SK-N-MC (cell line): ENCODE measurements around the gene MC1R.
"Not testable (repeated sequence)": the region's sequence is repeated elsewhere in the genome, so short reads cannot be mapped to it uniquely, and the experiment has no call there.

Experiments
- DNase-seq: peaks from one replicate; pipeline ENCODE4 v3.0.0-alpha.2; 2011; ENCODE audit warnings: low read depth, low spot score
- H3K27ac ChIP-seq: fragments of 200-600 bp; sonication (generic); 2 replicates; pipeline ENCODE4 v1.5.1; 2016; ENCODE audit warnings: mixed run types
- H3K36me3 ChIP-seq: fragments of 200-600 bp; sonication (generic); 2 replicates; pipeline ENCODE4 v1.6.1; 2017; ENCODE audit warnings: antibody characterized with exemption, low read length, mixed read lengths; ENCODE audit not compliant: insufficient read depth
- H3K4me3 ChIP-seq: fragments of 200-600 bp; sonication (generic); 2 replicates; pipeline ENCODE4 v1.5.1; 2016
- H3K9ac ChIP-seq: fragments of 200-600 bp; sonication (generic); 2 replicates; pipeline ENCODE4 v1.8.0; 2017; ENCODE audit warnings: mixed run types, mixed read lengths; ENCODE audit not compliant: insufficient read length
- H3K9me3 ChIP-seq: fragments of 200-600 bp; sonication (generic); 2 replicates; pipeline ENCODE4 v1.6.1; 2017; ENCODE audit warnings: low read depth, mild to moderate bottlenecking, antibody characterized with exemption, low read length, moderate library complexity, mixed read lengths
- EZH2 ChIP-seq: fragments of 200-600 bp; sonication (generic); IDR thresholded peaks from one replicate; pipeline ENCODE4 v1.6.1; 2017; ENCODE audit warnings: antibody characterized with exemption
- FOXP2 ChIP-seq: optimal IDR thresholded peaks from 2 replicates; pipeline ENCODE3; 2011; ENCODE audit warnings: mild to moderate bottlenecking, moderate library complexity; ENCODE audit not compliant: insufficient read depth; ENCODE audit errors: extremely low read length, control extremely low read depth
- POLR2AphosphoS5 ChIP-seq: IDR thresholded peaks from 2 replicates; pipeline ENCODE4 v1.6.1; 2012; ENCODE audit warnings: mild to moderate bottlenecking, low read depth, low read length, borderline replicate concordance

Gene MC1R

DNA sequence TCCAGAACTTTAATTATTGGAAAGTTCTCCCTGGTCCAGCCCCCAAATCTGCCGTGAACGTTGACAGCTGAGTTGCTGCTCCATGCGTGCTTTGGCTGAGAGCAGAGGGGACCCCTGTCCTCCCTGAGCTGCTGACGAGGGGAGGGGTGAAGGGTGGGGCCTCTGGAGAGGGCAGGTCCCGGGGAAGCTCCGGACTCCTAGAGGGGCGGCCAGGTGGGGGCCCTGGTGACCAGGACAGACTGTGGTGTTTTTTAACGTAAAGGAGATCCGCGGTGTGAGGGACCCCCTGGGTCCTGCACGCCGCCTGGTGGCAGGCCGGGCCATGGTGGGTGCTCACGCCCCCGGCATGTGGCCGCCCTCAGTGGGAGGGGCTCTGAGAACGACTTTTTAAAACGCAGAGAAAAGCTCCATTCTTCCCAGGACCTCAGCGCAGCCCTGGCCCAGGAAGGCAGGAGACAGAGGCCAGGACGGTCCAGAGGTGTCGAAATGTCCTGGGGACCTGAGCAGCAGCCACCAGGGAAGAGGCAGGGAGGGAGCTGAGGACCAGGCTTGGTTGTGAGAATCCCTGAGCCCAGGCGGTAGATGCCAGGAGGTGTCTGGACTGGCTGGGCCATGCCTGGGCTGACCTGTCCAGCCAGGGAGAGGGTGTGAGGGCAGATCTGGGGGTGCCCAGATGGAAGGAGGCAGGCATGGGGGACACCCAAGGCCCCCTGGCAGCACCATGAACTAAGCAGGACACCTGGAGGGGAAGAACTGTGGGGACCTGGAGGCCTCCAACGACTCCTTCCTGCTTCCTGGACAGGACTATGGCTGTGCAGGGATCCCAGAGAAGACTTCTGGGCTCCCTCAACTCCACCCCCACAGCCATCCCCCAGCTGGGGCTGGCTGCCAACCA is at the start of gene MC1R:
TSS of gene MC1R (plus strand) at position 410 of the 895 bp plus-strand sequence. CDS start at position 807, 397 bp downstream.
- H3K9ac ChIP-seq, result no peak within 1 kb of the TSS
- no peak for TF ChIP-seq EZH2
- no peak; the same call in 1 of the 2 replicates for TF ChIP-seq POLR2AphosphoS5
- TF ChIP-seq FOXP2, result no peak
- H3K36me3 ChIP-seq, result no peaks in the 10 kb centered on the region
- peak within 1 kb of the TSS; percentile 82; the same call in 1 of the 2 replicates for H3K27ac ChIP-seq
- H3K9me3 ChIP-seq, result no peaks in the 10 kb centered on the region
- peak within 1 kb of the TSS; percentile 74 for H3K4me3 ChIP-seq
- DNase-seq, result no peak

DNA sequence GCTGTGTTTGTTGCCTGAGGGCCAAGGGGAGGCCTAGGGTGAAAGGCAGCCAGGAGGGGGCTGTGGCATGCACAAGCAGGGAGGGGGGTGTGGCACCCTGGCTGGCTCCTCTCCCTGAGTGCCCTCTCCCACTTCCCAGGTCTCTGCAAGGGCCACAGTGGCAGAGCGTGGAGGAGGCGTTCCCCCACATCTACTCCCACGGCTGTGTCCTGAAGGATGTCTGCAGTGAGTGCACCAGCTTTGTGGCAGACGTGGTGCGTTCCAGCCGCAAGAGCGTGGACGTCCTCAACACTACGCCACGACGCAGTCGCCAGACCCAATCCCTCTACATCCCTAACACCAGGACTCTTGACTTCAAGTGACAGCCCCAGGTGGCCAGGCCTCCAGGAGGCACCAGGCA is 48.8 kb upstream of the MC1R start:
- no peak overlapping the region for H3K27ac ChIP-seq
- no peaks in the 10 kb centered on the region for H3K9me3 ChIP-seq
- DNase-seq, result no peak
- H3K9ac ChIP-seq, result no peak overlapping the region
- no peak for TF ChIP-seq FOXP2
- TF ChIP-seq EZH2, result no peak
- TF ChIP-seq POLR2AphosphoS5, result no peak
- H3K36me3 ChIP-seq, result peaks cover 5% of the 10 kb centered on the region
- H3K4me3 ChIP-seq, result no peak overlapping the region

DNA sequence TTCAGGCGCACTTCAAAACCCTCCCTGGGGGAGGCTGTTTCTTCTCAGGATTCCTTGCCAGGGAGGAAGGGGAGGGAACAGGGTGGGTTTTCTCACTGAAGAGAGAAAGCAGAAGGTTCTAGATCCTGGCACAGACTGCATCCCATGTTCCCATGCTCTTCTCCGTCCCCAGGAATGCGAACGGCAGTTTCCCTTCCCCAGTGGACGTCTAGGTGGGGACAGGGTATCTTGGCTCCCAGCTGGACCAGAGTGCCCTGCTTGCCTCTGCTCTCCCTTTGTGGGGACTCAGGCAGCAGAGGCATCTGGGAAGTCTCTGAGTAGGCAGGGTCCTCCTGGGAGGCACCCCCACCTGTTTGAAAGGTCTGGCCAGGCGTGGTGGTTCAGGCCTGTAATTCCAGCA is 48.2 kb upstream of the MC1R start:
- H3K27ac ChIP-seq, result no peak overlapping the region
- H3K9me3 ChIP-seq, result no peaks in the 10 kb centered on the region
- H3K9ac ChIP-seq, result no peak overlapping the region
- H3K36me3 ChIP-seq, result peaks cover 9% of the 10 kb centered on the region
- no peak for DNase-seq
- no peak for TF ChIP-seq POLR2AphosphoS5
- TF ChIP-seq FOXP2, result no peak
- no peak overlapping the region for H3K4me3 ChIP-seq

DNA sequence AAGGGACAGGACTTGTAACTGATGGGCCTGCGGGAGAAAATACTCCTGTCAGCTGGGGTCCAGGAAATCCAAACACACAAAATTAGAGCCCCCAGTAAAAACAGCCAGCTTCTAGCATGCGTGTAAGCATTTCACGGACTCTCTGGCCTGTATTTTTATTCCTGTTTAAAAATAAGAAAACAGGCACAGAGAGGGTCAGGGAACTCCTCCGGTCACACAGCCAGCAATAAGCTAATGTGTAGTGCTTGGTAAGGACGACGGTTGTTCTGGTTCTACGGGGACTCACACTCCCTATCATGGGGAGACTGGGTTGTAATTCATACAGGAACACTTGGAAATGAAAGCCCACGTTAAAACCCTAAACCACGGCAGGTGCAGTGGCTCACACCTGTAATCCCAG is 46.8 kb upstream of the MC1R start:
- no peak for DNase-seq
- Histone ChIP-seq H3K36me3 (peaks cover 14% of the 10 kb centered on the region), H3K27ac (no peak overlapping the region), H3K9me3 (no peaks in the 10 kb centered on the region), H3K9ac (no peak overlapping the region), H3K4me3 (no peak overlapping the region)
- TF ChIP-seq POLR2AphosphoS5, result no peak
- TF ChIP-seq FOXP2, result no peak
- TF ChIP-seq EZH2, result no peak

DNA sequence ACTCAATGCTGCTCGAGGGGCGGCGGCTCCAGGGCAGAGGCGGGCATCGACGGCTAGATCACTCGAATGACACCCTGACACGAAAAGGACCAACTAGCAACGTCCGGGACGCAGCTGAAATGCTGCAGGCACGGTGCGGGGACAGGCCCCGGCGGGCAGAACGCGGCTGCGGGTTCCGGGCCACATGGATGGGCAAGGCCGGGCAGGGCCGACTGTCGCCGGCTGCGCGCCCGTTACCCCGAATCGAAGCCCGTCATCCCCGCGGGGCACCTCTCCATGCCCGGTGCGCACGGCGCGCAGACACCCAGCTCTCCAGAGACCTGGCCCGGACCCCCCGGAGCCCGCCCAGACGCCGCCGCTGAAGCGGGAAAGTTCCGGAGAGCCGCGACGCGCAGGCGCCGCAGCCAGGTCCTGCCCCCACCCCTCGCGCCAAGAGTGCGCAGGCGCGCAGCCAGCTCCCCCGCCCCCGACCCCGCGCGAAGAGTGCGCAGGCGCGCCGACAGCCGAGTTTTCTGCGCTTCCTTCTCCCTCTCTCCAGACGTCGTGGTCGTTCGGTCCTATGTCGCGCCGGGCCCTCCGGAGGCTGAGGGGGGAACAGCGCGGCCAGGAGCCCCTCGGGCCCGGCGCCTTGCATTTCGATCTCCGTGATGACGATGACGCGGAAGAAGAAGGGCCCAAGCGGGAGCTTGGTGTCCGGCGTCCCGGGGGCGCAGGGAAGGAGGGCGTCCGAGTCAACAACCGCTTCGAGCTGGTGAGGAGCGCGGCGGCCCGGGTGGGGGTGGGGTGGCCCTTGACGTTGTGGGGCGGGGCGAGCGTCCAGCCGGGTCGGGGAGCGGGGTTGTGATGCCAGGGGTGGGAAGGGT is 45.3 kb upstream of the MC1R start, which contains the start of gene TCF25:
TSS of gene TCF25 (plus strand) at position 484 of the 863 bp plus-strand sequence. CDS start at position 560, 76 bp downstream.
- Histone ChIP-seq H3K9me3 (no peaks in the 10 kb centered on the region), H3K9ac (peak within 1 kb of the TSS; percentile 85), H3K36me3 (peaks cover 15% of the 10 kb centered on the region), H3K4me3 (peak within 1 kb of the TSS; percentile 84), H3K27ac (peak within 1 kb of the TSS; percentile 97)
- no peak for TF ChIP-seq EZH2
- TF ChIP-seq POLR2AphosphoS5, result peak; percentile 86
- DNase-seq, result peak; percentile 32

DNA sequence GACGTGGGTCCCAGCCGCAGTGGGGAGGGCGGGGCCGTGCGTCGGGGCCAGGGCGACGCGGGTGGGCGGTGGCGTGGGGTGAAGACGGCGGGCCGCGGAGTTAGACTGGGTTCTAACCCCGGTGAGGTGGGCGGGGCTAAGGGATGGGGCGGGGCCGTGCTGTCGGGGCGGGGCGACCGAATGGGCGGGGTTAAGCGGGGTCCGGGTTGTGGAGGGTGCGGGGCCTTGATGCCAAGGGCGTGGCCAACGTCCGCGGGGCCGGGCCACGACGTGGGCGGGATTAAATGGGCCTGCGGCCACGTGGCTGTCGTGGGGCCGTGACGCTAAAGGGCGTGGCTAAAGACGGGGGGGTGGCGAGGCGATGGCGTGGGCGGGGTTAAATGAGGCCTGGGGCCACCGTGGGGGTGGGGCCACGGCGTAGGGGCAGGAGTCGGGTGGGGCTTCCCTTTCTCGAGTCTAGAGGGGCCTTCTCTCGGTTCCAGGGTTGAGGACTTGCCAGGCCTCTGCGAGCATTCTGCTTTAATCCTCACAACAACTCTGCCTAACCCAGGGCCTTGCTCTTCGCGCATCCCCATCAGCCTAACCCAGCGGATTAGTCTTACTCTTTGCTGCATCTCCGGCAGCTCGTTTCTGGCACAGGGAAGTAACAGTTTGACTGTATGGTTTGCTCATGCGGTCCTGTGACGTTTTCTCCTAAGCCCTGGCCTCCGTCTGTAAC is 44.5 kb upstream of the MC1R start:
- no peak for TF ChIP-seq POLR2AphosphoS5
- TF ChIP-seq FOXP2, result no peak
- TF ChIP-seq EZH2, result no peak
- DNase-seq, result peak; percentile 30
- H3K9me3 ChIP-seq, result no peaks in the 10 kb centered on the region
- peak overlapping the region; percentile 84 for H3K4me3 ChIP-seq
- peak overlapping the region; percentile 97 for H3K27ac ChIP-seq
- peak overlapping the region; percentile 59 for H3K9ac ChIP-seq
- H3K36me3 ChIP-seq, result peaks cover 22% of the 10 kb centered on the region

DNA sequence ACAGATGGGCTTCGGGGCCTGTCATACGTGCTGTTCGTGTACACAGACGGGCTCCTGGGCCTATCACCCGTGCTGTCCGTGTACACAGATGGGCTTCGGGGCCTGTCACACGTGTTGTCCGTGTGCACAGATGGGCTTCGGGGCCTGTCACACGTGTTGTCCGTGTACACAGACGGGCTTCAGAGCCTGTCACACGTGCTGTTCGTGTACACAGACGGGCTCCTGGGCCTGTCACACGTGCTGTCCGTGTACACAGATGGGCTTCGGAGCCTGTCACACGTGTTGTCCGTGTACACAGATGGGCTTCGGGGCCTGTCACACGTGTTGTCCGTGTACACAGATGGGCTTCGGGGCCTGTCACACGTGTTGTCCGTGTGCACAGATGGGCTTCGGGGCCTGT is 39.5 kb upstream of the MC1R start:
- H3K36me3 ChIP-seq, result peaks cover 37% of the 10 kb centered on the region
- H3K27ac ChIP-seq, H3K9ac ChIP-seq, H3K4me3 ChIP-seq, DNase-seq, H3K9me3 ChIP-seq: not testable (repeated sequence)
